ENCODE measurements around the gene XRCC6.

DNA sequence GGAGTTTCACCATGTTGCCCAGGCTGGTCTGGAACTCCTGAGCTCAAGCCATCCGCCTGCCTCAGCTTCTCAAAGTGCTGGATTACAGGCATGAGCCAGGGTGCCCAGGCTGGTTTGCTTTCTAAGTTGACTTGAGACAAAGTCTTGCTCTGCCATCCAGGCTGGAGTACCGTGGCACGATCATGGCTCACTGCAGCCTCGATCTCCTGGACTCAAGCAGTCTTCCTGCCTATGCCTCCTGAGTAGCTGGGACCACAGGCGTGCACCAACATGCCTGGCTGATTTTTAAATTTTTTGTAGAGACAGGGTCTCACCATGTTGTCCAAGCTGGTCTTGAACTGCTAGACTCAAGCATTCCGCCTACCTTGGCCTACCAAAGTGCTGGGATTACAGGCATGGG is 36.6 kb downstream of the XRCC6 start:
- TF ChIP-seq, protein P1, sequence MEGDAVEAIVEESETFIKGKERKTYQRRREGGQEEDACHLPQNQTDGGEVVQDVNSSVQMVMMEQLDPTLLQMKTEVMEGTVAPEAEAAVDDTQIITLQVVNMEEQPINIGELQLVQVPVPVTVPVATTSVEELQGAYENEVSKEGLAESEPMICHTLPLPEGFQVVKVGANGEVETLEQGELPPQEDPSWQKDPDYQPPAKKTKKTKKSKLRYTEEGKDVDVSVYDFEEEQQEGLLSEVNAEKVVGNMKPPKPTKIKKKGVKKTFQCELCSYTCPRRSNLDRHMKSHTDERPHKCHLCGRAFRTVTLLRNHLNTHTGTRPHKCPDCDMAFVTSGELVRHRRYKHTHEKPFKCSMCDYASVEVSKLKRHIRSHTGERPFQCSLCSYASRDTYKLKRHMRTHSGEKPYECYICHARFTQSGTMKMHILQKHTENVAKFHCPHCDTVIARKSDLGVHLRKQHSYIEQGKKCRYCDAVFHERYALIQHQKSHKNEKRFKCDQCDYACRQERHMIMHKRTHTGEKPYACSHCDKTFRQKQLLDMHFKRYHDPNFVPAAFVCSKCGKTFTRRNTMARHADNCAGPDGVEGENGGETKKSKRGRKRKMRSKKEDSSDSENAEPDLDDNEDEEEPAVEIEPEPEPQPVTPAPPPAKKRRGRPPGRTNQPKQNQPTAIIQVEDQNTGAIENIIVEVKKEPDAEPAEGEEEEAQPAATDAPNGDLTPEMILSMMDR (IDR thresholded peaks at IDR 0.05) = no peak
- TF ChIP-seq POLR2A (IDR thresholded peaks at IDR 0.05) (no peak), EP300 (IDR thresholded peaks at IDR 0.05) (no peak)
